BLaER1 treated with 17β-estradiol and CSF1 and Interleukin-3, amounts not matched to agents 10 nM and 100 nM (cell line): Measurements from ENCODE around the gene KCNIP1.

Experiments used
- H3K27ac ChIP-seq, 11 experiments: shearing (Covaris generic); formaldehyde crosslinking; 2 replicates each; pipeline ENCODE4 v1.8.1; 2022
- H3K27me3 ChIP-seq, 11 experiments: shearing (Covaris generic); formaldehyde crosslinking; 2 replicates each; pipeline ENCODE4 v1.8.1; 2022
- H3K36me3 ChIP-seq, 11 experiments: shearing (Covaris generic); formaldehyde crosslinking; 2 replicates each; pipeline ENCODE4 v1.8.1; 2022
- H3K4me1 ChIP-seq, 10 experiments: shearing (Covaris generic); formaldehyde crosslinking; 2 replicates each; pipeline ENCODE4 v1.8.1; 2022
- H3K4me2 ChIP-seq, 11 experiments: shearing (Covaris generic); formaldehyde crosslinking; 2 replicates each; pipeline ENCODE4 v1.8.1; 2022
- H3K4me3 ChIP-seq, 10 experiments: shearing (Covaris generic); formaldehyde crosslinking; 2 replicates each; pipeline ENCODE4 v1.8.1; 2022
- H3K9ac ChIP-seq, 11 experiments: shearing (Covaris generic); formaldehyde crosslinking; 2 replicates each; pipeline ENCODE4 v1.8.1; 2022
- H3K9me3 ChIP-seq, 11 experiments: shearing (Covaris generic); formaldehyde crosslinking; replicated peaks in 1 of 11; 2 replicates each; pipeline ENCODE4 v1.8.1; 2022
- H4K20me1 ChIP-seq, 11 experiments: shearing (Covaris generic); formaldehyde crosslinking; 2 replicates each; pipeline ENCODE4 v1.8.1; 2022
- Cebpa-rat ChIP-seq, 11 experiments: shearing (Covaris generic); IDR thresholded peaks; 2 replicates each; pipeline ENCODE4 v1.8.1; 2022

Gene KCNIP1

DNA sequence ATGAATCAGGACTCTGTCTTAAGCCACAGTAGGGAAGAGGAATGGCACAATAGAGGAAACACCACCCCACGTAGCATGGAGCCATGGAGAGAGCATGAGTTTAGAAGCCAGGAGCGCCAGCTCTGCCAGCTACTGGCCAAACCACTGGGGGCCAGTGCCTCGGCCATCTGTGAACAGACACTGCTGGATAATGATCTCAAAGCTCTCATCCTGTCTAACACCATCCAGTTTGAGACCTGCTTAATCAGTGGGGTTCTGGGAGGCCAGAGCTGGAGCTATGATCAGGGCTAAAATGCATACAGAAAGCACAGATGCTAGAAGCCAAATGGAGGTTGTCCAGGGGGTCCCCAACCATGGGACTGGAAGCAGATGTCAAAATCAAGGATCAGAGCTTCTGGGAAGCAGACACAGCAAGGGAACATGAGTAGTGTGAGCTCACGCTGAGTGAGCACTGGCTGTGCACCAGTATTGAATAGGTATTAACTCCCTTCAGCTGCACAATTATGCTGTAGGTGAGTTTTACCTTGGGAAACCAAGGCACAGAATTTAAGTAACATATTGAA is 92.7 kb downstream of the KCNIP1 start:
- Histone ChIP-seq H3K9ac (peak overlapping the region in 2 of 11 experiments; percentile 1 to 20; a peak in 1 of 22 replicates), H3K36me3 (no peaks in the 10 kb centered on the region), H3K4me2 (peak overlapping the region; percentile 36 to 67 (median 54)), H3K27ac (no peak overlapping the region), H4K20me1 (peaks cover 0 to 30% (median 0%) of the 10 kb centered on the region in 11 experiments; a peak in 3 of 22 replicates), H3K9me3 (no peaks in the 10 kb centered on the region), H3K4me1 (peaks cover 14 to 32% (median 23%) of the 10 kb centered on the region in 10 experiments), H3K4me3 (no peak overlapping the region), H3K27me3 (peaks cover 0 to 8% (median 0%) of the 10 kb centered on the region in 11 experiments; a peak in 1 of 22 replicates)
- no peak for TF ChIP-seq Cebpa-rat (IDR thresholded peaks at IDR 0.05)

DNA sequence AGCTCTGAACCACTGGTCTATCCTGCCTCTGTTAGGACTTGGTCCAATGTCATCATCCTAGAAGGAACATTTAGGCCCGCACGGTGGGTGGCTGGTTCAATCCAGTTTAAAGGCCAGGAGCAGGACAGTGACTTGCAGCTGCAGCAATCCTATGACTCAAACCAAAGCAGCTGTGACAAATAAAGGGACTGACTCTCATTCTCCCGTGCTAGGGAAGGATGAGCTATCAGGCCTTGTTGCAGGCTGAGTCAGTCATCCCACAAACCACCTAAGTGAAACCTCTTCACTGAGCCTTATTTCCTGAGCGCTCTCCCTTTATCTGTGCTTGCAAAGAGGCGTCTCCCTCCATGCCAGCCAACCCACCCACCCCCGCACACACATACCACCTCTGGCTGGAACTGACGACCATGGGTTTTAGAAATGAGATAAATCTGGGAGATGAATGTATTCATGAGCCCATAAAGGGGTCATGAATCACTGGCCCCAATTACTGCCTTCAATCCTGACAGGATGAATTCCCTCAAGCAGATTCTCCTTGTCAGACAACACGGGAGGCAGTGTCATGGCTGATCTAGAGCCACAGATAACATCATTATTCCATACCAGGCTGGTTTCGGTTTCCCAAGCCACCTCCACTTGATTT is 93.4 kb downstream of the KCNIP1 start:
- Histone ChIP-seq H3K4me2 (peak overlapping the region; percentile 36 to 67 (median 54)), H3K36me3 (no peaks in the 10 kb centered on the region), H3K27ac (no peak overlapping the region; a peak in 1 of 22 replicates), H3K27me3 (peaks cover 0 to 12% (median 0%) of the 10 kb centered on the region in 11 experiments; a peak in 1 of 22 replicates), H3K4me1 (peaks cover 14 to 32% (median 23%) of the 10 kb centered on the region in 10 experiments), H3K9me3 (no peaks in the 10 kb centered on the region), H3K9ac (peak overlapping the region in 2 of 11 experiments; percentile 1 to 20; a peak in 1 of 22 replicates), H3K4me3 (no peak overlapping the region), H4K20me1 (peaks cover 0 to 37% (median 0%) of the 10 kb centered on the region in 11 experiments; a peak in 3 of 22 replicates)
- no peak for TF ChIP-seq Cebpa-rat (IDR thresholded peaks at IDR 0.05)

DNA sequence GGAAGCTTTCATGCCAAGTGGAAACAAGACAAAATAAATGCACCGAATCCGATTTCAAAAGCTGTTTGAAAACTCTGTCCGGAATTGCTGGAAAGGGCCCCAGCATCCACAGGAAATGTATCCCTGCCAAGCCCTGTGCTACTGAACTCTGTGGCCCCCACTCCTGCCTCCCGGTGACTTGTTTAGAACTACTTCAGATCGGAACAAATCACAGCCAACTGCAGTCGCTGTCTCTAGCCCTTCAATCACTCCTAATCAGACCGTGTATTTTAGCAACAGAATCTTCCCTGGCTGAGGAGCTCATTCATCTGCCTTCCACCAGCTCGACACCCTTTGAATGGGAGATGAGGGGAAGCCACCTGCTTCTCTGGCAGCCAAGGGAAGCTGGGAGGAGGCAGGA is 94.1 kb downstream of the KCNIP1 start:
- H3K9me3 ChIP-seq: no peaks in the 10 kb centered on the region
- peak overlapping the region in 4 of 11 experiments; percentile 11 to 67 (median 42); a peak in 6 of 22 replicates for H3K4me2 ChIP-seq
- H3K27ac ChIP-seq: no peak overlapping the region
- TF ChIP-seq Cebpa-rat (IDR thresholded peaks at IDR 0.05): no peak
- no peaks in the 10 kb centered on the region for H3K36me3 ChIP-seq
- peaks cover 0 to 38% (median 0%) of the 10 kb centered on the region in 11 experiments; a peak in 3 of 22 replicates for H4K20me1 ChIP-seq
- no peak overlapping the region for H3K4me3 ChIP-seq
- peaks cover 14 to 32% (median 23%) of the 10 kb centered on the region in 10 experiments for H3K4me1 ChIP-seq
- H3K9ac ChIP-seq: no peak overlapping the region
- peaks cover 0 to 13% (median 0%) of the 10 kb centered on the region in 11 experiments; a peak in 1 of 22 replicates for H3K27me3 ChIP-seq

DNA sequence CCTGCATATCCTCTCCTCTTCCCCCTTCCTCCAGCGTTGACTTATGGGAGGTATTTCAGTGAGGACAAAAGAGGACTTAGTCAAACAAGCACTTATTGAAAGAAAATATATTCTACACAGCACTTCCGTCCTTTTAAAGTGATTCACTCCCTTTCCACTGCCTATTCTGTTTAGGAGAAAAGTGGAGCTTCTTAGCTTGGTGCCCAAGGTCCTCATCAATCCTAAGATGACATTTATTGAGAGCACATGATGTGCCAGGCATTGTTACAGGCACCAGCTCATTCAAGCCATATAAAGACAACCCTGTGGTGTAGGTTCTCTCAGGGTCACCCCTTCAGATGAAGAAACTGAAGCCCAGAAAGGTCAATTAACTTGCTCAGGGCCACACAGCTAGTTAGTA is 95.9 kb downstream of the KCNIP1 start:
- no peak overlapping the region for H3K4me3 ChIP-seq
- no peak overlapping the region for H3K9ac ChIP-seq
- H3K4me2 ChIP-seq: no peak overlapping the region
- H3K9me3 ChIP-seq: no peaks in the 10 kb centered on the region
- H3K4me1 ChIP-seq: peaks cover 14 to 32% (median 23%) of the 10 kb centered on the region in 10 experiments
- H3K27me3 ChIP-seq: peaks cover 0 to 13% (median 0%) of the 10 kb centered on the region in 11 experiments; a peak in 2 of 22 replicates
- no peak overlapping the region for H3K27ac ChIP-seq
- no peaks in the 10 kb centered on the region for H3K36me3 ChIP-seq
- peaks cover 0 to 38% (median 0%) of the 10 kb centered on the region in 11 experiments; a peak in 4 of 22 replicates for H4K20me1 ChIP-seq
- TF ChIP-seq Cebpa-rat (IDR thresholded peaks at IDR 0.05): no peak

DNA sequence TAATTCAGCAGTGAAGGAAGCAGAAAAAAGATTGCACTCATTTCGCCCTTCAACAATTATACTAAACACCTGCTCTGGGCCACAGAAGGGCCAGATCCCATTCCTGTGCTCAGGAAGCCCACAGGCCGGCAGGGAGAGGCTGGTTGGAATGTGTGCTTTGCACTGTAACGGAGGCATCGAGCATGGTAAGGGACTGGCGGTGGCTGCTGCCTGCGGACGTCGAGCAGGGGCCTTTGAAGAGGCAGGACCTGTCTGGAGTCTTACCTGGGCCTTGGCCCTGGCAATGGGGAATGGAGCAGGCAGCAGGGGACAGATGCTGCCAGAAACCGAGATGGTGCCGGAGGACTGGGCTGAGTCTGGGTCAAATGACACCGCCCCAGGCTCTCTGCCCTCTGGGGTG is 97.8 kb downstream of the KCNIP1 start:
- Histone ChIP-seq H3K4me1 (peaks cover 8 to 26% (median 18%) of the 10 kb centered on the region in 10 experiments), H3K36me3 (no peaks in the 10 kb centered on the region), H3K4me3 (no peak overlapping the region), H3K27ac (no peak overlapping the region), H3K4me2 (no peak overlapping the region), H3K27me3 (peaks cover 0 to 13% (median 0%) of the 10 kb centered on the region in 11 experiments; a peak in 2 of 22 replicates), H3K9me3 (no peaks in the 10 kb centered on the region), H3K9ac (no peak overlapping the region), H4K20me1 (peaks cover 0 to 29% (median 0%) of the 10 kb centered on the region in 11 experiments; a peak in 5 of 22 replicates)
- TF ChIP-seq Cebpa-rat (IDR thresholded peaks at IDR 0.05): no peak

DNA sequence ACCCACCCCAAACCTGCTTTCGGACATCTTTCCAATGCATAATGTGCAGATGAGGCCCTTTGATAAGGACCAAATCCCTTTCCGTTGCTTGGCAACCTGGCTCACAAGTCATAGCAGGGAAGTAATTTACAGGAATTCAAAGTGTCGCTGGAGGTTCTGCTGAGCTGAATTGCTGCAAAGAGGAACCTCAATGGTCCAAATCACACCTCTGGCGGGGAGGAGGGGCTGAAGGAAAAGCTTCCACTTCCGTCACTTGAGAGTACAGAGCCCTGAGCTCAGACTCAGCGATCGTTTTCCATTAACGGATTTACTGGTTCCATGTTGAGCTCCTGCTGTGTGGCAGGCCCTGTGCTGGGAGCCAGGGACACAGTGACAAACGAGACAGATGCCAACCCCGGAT is 99.3 kb downstream of the KCNIP1 start:
- H3K27me3 ChIP-seq: peaks cover 0 to 13% (median 0%) of the 10 kb centered on the region in 11 experiments; a peak in 1 of 22 replicates
- H3K4me3 ChIP-seq: no peak overlapping the region
- TF ChIP-seq Cebpa-rat (IDR thresholded peaks at IDR 0.05): no peak
- peaks cover 0 to 17% (median 0%) of the 10 kb centered on the region in 11 experiments; a peak in 5 of 22 replicates for H4K20me1 ChIP-seq
- no peaks in the 10 kb centered on the region for H3K9me3 ChIP-seq
- no peak overlapping the region for H3K27ac ChIP-seq
- no peaks in the 10 kb centered on the region for H3K36me3 ChIP-seq
- H3K4me2 ChIP-seq: no peak overlapping the region
- H3K4me1 ChIP-seq: peaks cover 0 to 11% (median 7%) of the 10 kb centered on the region in 10 experiments; a peak in 10 of 20 replicates
- H3K9ac ChIP-seq: no peak overlapping the region

DNA sequence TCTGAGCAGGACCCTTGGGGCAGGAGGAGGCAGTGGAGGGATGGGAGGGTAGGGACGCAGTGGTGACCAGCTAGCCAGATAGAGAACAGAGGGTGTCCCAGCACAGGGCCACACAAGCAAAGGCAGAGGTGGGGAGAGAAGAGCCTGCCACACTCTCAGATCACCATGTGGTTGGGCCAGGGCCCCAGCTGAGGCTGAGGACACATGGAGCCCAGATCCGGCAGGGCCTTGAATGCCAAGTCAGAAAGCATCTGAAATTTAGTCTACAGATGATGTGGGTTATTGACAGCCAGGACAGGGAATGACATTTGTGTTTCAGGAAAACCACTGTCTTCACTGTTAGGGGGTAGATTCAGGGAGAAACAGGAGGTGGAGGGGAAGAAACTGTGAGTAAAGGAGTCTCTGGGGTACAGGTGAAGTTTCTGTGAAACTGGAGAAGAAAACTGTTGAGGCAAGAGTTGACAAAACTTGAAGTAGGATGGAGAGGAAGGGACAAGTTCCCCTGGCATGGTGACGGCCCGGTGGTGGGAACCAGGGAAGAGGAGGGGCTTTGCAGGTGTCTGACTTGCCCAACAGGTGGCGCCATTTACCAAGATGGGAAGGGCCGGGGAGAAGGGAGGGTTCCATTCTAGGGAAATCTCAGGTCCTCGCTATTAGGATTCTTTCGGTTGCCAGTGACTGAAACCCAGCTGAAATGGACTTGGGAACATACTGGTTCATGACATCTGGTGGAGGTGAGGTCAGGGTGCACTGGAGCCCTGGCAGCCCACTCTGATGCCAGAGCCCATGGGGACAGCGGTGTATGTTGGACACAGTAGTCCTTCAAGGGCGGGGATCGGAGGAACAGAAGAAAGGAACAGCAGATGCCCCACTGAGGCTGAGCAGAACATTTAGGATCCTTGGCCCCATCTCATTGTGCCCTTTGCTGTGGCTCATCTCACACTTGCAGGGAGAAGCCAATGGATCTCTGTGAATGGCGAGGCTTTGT is 100.1 kb downstream of the KCNIP1 start:
- Histone ChIP-seq H3K27ac (no peak overlapping the region), H3K9me3 (no peaks in the 10 kb centered on the region), H3K9ac (no peak overlapping the region), H3K27me3 (peaks cover 0 to 13% (median 0%) of the 10 kb centered on the region in 11 experiments; a peak in 1 of 22 replicates), H3K4me3 (no peak overlapping the region), H4K20me1 (peaks cover 0 to 14% (median 0%) of the 10 kb centered on the region in 11 experiments; a peak in 5 of 22 replicates), H3K4me2 (no peak overlapping the region), H3K36me3 (no peaks in the 10 kb centered on the region), H3K4me1 (peaks cover 0 to 3% (median 0%) of the 10 kb centered on the region in 10 experiments; a peak in 2 of 20 replicates)
- TF ChIP-seq Cebpa-rat (IDR thresholded peaks at IDR 0.05): no peak

DNA sequence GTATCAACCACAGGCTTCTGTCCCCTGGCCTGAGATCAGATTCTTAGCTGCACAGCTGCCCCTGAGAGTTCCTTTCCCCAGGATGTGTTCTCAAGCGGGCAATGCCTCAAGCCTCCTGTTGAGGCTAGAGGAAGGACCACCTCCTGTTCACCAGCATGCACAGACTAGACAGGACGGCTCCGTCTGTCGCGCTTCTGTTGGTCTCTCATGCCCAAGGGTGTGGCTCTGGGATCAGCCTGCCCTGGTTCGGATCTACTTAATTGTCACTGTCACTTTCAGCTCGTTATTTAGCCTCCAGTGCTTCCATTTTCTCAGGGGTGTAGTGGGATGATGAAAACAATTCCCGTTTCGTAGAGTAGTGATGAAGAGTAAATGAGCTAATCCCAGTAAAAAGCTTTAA is 103.1 kb downstream of the KCNIP1 start:
- Histone ChIP-seq H3K27me3 (peaks cover 0 to 4% (median 0%) of the 10 kb centered on the region in 11 experiments; a peak in 1 of 22 replicates), H3K4me3 (no peak overlapping the region), H3K36me3 (no peaks in the 10 kb centered on the region), H3K9me3 (no peaks in the 10 kb centered on the region), H4K20me1 (peaks cover 0 to 5% (median 0%) of the 10 kb centered on the region in 11 experiments; a peak in 5 of 22 replicates), H3K4me2 (no peak overlapping the region), H3K27ac (no peak overlapping the region), H3K4me1 (no peaks in the 10 kb centered on the region), H3K9ac (no peak overlapping the region)
- TF ChIP-seq Cebpa-rat (IDR thresholded peaks at IDR 0.05): no peak
